Inferior parietal cortex (tissue), 1 donor: ENCODE measurements around the gene DPEP1.
A peak's percentile ranks its signal among the peaks of the same experiment; 100 is the strongest.
"Not testable (repeated sequence)": the region's sequence is repeated elsewhere in the genome, so short reads cannot be mapped to it uniquely, and the experiment has no call there.

ENCODE experiments used
- DNase-seq: peaks from one replicate; pipeline ENCODE4 v3.0.0-alpha.2; 2016; ENCODE audit errors: extremely low spot score

DPEP1 gene

GRCh38 chr16:89651584-89651983, 38.1 kb downstream of the DPEP1 start:
- no peak for DNase-seq

GRCh38 chr16:89653656-89654295, 40.3 kb downstream of the DPEP1 start:
- DNase-seq, result no peak

GRCh38 chr16:89655062-89655643, 41.7 kb downstream of the DPEP1 start:
- DNase-seq, result no peak

DNA sequence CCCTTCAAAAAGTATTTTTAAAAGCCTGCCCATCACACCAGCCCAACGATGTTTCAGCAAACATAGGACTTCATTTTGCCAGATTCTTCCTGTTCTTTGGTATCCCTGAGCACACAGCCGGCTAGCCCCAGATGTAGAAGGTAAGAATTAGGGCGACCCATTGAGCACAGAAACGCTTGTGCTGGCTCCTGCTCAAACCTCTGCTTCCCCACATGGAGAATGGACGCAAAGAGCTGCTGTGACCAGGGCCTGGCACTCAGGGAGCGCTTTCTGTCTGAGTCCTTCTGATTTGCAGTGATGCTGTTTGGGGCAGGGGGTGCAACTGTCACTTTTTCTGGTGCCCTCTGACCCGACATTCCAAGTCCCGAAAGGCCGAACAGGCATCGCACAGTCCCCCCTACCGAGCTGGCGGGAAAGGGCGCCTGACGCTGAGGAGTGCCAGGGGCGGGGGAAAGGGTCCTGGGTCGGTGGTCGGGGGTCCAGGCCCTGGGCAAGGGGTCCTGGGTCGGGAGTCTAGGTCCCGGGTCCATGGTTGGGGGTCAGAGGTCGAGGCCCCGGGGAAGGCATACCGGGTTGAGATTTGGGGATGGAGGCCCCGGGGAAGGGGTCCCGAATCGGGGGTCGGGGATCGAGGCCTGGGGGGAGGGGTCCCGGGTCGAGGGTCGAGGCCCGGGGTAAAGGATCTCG, 43.1 kb downstream of the DPEP1 start:
- DNase-seq, result no peak

DNA sequence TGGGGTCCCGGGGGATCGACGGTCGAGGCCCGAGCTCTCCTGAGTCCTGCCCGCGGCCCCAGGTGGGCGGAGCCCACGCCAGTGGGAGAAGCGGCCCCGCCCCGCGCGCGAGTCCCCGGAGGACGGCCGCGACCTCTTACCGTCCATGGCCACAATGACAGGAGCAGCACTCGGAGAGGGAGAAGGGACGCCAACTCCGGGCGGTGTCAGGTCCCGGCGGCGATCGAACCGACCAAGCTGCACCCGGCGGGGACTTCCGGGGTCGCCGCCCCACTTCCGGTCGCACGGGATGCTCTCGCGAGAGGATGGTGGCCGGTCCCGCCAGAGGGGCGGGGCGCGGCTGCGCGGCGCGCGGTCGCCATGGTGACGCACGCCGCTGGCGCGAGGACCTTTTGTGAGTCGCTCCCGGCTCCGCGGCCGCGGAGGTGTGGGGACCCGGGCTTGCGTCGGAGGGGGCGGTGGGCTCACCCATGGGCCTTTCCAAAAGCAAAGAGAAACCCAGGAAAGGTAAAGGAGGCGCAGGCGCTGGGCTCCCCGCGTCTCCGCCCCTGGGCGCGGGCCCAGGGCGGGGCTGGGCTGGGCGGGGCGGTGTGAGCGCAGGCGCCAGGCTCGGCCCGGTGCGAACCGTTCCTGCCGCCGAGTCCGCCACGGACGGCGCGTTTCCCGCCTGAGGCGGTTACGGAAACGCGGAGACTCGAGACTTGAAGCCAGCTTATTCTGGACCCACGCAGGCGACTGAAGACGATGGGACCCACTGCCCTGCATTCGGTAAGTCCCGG, 44.2 kb downstream of the DPEP1 start, which contains the start of the genes CHMP1A and SPATA33:
Gene CHMP1A (minus strand): TSS at position 267 of the 779 bp plus-strand sequence. CDS start 120 bp downstream, at position 147.
Gene SPATA33 (plus strand): TSS at position 395 of the 779 bp plus-strand sequence. CDS start 76 bp downstream, at position 471.
- DNase-seq, result peak; percentile 85

DNA sequence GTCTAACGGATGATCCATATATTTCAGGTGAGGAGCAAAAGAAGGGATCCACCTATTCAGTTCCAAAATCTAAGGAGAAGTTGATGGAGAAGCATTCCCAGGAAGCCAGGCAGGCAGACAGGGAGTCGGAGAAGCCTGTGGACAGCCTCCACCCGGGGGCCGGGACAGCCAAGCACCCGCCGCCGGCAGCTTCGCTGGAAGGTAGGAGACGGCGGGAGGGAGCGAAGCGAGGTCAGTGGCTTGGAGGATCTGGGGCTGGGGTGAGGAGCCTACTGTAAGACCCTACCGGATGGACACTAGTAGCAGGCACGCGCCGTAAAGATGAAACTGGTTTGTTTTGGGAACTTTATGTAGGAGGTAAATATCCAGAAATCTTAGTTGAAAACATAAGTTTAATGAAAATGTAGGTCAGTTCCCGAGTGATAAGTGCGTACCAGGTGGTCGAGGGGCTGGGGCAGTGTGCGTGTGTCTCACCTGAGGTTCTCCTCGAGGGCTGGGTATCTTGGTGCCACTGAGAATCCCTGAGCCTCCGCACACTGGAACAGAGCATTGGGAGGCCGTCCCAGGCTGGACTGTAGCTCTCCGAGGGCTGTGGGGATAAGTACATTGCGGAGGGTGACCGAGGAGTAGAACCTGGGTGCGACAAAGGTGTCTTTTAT, 44.9 kb downstream of the DPEP1 start:
- DNase-seq, result no peak

DNA sequence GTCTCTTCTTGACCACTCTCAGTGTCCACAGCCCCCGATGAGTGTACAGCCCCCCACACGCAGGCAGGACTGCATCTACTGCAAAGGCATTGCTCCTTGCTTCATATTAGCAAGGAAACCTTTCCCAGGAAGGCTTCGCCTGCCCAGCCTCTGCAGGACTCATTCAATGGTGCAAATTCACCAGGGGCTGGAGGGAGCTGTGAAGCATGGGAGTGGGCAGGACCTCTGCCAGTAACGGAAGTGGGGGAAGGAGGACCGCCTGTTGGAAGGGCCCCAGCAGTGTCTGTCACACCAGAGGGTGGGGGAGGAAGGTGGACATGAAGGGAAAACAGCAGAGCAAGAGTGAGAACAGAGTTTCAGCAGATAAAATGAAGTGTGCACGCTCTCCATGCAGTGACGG, 46.7 kb downstream of the DPEP1 start:
- DNase-seq, result no peak

DNA sequence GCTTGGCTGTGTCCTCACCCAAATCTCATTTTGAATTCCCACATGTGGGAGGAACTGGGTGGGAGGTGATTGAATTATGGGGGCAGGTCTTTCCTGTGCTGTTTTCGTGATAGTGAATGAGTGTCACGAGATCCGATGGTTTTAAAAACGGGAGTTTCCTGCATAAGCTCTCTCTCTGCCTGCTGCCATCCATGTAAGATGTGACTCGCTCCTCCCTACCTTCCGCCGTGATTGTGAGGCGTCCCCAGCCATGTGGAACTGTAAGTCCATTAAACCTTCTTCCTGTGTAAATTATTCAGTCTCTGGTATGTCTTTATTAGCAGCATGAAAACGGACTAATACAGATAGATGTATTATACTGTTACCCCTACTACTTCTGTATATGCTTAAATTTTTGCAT, 47.8 kb downstream of the DPEP1 start:
- DNase-seq, result no peak

DNA sequence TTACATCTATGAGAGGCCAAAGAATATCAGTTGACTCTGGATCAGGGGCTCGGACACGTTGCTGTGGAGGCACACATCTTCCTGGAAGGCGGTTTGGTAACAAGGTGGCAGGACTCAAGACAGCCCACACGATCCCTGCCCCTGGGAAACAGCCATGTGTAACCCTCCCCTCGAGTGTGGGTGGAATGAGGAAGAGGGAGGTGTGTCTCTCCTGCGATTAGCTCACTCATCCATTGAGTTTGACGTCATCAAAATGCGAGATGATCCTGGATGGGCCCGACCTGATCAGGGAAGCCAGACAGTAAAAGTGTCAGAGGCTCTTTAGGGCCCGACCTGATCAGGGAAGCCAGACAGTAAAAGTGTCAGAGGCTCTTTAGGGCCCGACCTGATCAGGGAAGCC, 50.8 kb downstream of the DPEP1 start:
- DNase-seq, result not testable (repeated sequence)

GRCh38 chr16:89667000-89667399, 53.6 kb downstream of the DPEP1 start:
- not testable (repeated sequence) for DNase-seq

- DNase-seq, result no peak
These were observed 54.2 kb downstream of the DPEP1 start for GRCh38 chr16:89667633-89668032.

GRCh38 chr16:89668790-89669158, 55.3 kb downstream of the DPEP1 start:
- no peak for DNase-seq

DNA sequence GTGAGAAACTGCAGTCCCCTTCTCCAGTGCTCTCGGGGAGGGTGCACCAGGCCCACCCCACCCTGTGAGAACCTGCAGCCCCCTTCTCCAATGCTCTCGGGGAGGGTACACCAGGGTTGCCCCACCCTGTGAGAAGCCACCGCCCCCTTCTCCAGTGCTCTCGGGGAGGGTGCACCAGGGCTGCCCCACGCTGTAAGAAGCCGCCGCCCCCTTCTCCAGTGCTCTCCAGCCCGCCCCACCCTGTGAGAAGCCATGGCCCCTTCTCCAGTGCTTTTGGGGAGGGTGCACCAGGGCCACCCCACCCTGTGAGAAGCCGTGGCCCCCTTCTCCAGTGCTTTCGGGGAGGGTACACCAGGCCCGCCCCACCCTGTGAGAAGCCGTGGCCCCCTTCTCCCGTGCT, 56.3 kb downstream of the DPEP1 start:
- DNase-seq, result no peak

- DNase-seq, result no peak
These were observed 57.3 kb downstream of the DPEP1 start for GRCh38 chr16:89670496-89671431.

DNA sequence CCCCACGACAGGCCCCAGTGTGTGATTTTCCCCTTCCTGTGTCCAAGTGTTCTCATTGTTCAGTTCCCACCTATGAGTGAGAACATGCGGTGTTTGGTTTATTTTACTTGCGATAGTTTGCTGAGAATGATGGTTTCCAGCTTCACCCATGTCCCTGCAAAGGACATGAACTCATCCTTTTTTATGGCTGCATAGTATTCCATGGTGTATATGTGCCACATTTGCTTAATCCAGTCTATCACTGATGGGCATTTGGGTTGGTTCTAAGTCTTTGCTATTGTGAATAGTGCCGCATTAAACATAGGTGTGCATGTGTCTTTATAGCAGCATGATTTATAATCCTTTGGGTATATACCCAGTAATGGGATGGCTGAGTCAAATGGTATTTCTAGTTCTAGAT, 58.1 kb downstream of the DPEP1 start:
- DNase-seq, result not testable (repeated sequence)

DNA sequence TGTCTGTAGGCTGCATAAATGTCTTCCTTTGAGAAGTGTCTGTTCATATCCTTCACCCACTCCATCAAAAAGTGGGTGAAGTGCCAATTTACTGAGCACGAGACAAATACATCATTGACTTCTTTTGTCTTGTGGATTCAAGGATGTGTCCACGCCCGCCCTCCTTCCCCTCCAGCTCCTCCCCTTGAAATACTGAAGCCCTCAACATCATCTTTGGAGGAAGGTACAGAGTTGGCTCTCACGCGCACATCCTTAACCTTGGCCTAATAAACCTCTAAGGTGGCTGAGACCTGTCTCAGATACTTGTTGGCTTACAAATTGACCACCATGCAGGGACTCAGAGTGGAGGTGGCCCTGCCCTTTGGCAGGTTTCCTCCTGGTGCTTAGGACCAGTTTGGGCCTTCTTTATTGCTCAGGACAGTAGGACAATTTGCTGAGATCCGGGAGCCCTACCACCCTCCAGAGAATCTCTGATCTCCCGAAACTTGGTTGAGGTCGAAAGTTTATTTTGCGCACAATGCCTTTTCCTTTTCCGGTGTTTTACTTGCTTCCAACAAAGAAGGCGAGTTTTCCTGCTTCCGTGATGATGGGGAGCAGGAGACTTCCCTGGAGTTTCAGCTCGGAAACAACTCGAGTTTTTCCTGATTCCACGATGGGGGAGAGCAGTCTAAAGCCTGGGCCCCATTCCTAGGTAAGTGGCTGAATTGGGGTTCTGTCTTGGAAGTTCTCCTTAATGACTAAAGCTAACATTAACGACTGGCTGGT, 58.9 kb downstream of the DPEP1 start:
- DNase-seq, result no peak

GRCh38 chr16:89678258-89678657, 64.8 kb downstream of the DPEP1 start:
- no peak for DNase-seq

DNA sequence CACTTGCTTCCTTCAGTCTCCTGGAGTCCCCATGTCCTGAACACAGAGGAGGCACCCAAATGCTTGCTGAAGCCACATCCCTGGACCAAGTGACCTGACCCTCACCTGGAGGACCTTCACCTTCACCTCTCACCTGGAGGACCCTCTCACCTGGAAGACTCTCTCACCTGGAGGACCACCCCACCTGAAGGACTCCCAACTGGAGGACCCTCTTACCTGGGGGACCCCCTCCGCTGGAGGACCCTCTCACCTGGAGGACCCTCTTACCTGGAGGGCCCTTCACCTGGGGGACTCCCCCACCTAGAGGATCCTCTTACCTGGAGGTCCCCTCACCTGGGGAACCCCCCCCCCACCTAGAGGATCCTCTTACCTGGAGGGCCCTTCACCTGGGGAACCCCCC, 72.5 kb downstream of the DPEP1 start:
- no peak for DNase-seq

- DNase-seq, result peak; percentile 96
These were observed 73.2 kb downstream of the DPEP1 start, which contains the start of gene CDK10 for GRCh38 chr16:89686520-89687091. Gene CDK10 (plus strand): TSS chr16:89686689. CDS start chr16:89686711, 22 bp downstream.
